PC-9 (cell line): ENCODE data around the gene MRPL14.

Source experiments
- CTCF ChIP-seq: fragments of 200-600 bp; sonication (generic); conservative IDR thresholded peaks from 2 replicates; pipeline ENCODE4 v1.6.1; 2017; ENCODE audit warnings: mixed run types, antibody characterized with exemption, mild to moderate bottlenecking, moderate library complexity
- EZH2 ChIP-seq: fragments of 200-600 bp; sonication (generic); IDR thresholded peaks from 2 replicates; pipeline ENCODE4 v1.8.0; 2017; ENCODE audit warnings: antibody characterized with exemption, low read depth

GRCh38 chr6:44079672-44080071 is 47.6 kb downstream of the MRPL14 start:
- TF ChIP-seq CTCF (no peak), EZH2 (no peak)
